HG03045 (cell line): Measurements from ENCODE around the gene MAL.

ENCODE experiments used
- ATAC-seq: cut with Tn5 transposase; IDR thresholded peaks from one replicate; pipeline ENCODE4 v1.9.1; 2021; ENCODE audit warnings: mild to moderate bottlenecking, moderate library complexity; ENCODE audit not compliant: unreplicated experiment

Gene MAL

DNA sequence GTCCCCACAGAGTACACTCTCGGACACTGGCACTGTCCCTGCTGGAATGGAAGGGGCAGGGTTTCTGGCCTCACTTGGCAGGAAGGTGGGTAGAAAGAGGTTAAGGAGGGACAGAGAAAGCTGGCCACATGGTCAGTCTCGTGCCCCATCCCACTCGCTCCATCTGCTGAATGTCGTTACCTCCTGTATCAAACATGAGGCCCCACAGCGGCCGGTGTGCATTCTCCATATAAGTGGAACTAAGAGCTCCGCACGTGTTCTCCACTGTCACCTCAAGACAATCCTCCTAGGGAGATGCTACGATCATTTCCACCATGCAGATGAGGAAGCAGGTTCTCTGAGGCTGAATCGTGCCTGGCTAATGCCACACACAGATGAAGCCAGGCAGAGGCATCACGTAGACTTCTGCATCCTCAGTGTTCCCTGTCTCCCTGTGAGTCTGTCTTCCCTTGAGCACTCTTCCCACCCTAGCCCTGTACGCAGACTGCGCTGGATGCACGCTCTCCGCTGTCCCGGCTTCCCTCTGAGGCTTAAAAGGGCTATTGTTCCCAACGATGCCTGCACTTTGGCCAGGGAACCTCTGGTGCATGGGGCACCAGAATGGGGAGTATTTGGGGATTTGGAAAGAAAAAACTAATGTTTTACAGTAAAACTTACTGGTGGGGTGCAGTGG, 35.1 kb downstream of the MAL start:
- no peak for ATAC-seq

DNA sequence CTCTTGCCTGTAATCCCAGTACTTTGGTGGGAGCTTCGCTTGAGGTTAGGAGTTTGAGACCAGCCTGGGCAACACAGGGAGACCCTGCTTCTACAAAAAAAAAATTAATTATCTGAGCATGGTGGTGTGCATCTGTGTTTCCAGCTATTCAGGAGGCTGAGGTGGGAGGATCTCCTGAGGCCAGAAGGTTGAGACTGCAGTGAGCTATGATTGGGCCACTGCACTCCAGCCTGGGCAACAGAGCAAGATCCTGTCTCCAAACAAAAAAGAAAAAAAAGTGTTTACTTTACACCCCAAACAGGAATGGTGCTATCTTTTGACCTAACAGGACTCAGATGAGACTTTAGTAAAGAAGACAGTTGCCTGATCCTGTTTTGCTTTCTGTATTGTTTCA, 35.6 kb downstream of the MAL start:
- ATAC-seq: no peak

DNA sequence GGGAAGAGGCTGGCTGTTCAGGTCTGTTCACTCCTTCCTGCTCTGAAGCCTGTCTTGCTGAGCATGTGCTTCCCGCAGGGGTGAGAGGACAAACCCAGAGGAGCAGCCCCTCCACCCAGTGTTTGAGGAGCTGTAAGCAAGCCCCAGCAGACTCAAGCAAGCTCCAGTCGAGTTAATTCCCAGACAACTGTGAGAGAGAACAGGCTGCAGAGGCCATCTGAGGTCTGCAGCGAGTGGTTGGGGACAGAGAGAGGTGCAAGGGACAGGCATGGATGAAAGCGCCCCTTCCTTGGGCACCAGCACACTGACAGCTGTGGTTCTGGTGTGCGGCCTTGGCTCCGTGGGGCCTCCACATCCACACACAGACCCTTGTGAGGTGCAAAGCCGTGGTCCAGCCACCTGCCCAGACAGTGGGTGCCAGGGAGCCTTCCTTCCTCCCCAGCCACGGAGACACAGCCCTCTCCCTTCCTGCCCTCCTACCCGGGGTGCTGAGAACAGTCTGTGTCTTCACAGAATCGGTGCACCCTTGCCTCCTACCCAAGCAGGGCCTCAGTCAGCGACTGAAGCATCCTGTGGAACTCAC, 36.2 kb downstream of the MAL start:
- ATAC-seq: no peak

DNA sequence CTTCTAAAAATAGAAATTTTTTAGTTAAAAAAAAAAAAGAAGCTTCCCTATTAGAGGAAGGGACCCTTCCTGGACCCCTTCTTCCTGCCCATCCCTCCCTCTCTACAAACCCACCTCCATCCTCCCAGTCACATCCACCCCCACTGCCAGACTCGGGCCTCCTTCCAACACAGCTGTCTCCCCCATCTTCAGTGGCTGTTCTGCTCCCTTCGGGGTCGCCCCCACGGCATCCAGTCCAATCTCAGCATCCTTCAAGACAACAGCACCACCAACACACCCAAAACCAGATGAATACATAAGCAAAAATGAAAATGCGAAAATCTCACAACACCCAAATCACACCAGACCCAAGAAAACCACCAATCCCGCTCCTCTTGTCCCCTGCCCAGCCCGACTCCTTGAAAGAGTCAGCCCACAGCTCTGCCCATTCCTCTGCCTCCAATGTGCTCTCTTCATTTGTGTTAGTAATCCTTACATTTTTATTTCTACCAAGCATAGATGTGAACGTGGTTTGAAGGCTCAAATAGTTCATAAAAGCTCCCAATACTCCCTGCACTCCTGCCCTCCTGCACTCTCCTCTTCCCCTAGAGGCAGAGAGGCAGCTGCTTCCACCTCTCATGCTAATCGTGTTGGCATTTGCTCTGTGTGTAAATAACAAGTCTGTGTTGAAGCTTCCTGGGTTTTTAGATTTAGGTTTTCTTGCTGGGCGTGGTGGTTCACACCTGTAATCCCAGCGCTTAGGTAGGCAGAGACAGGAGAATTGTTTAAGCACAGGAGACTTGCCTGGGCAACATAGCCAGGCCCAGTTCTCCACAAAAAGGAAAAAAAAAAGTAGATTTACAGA, 37.0 kb downstream of the MAL start:
- peak; percentile 28 for ATAC-seq

DNA sequence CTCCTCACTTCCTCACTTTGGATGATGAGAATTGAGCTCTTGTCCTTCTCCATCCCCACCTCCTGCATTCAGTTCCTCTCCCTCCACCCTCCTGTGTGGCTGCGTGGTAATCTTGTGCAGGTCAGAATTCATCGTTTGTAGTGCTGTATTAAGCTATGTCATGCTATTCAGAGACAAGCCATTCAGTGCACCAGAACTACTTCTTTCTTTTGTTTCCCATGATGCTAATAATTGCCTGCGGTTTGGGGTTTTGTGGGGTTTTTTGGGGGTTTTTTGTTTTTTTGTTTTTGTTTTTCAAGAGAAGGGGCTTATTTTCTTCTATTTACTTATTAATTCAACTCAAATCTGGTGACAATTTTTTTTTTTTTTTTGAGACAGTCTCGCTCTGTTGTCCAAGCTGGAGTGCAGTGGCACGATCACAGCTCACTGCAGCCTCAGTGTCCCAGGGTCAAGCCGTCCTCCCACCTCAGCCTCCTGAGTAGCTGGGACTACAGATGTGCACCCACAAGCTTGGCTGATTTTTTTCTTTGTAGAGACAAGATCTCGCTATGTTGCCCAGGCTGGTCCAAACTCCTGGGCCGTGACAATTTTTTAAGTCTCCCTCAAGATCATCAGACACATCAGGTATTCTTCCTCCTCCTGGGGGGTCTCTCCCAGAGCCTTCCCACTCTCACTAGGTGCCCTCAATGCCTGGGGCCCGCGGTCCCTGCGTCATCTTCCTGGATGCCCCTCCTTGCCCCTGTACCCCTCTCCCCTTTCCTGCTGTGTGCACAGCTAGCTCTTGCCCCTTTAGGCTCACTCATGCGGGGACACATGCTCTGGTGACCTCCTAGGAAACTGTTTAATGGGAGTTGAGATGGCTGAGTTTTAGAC, 37.8 kb downstream of the MAL start:
- peak; percentile 63 for ATAC-seq

DNA sequence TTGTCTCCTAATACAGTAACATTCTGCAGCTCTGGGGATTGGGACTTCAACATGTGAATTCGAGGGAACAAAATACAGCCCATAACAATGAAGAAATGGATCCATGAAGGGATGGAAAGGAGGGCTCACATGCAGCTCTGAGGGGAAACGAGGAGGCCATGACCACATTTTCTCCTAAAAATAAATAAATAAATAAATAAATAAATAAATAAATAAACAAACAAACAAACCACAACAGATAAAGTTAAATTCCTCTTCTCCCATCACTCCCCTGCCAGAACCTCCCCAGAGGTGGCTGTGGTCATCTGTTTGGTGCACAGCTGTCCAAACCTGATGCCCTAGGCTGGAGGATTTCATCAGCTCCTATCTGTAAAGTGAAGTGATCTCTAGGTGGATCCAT, 42.7 kb downstream of the MAL start:
- ATAC-seq: no peak

DNA sequence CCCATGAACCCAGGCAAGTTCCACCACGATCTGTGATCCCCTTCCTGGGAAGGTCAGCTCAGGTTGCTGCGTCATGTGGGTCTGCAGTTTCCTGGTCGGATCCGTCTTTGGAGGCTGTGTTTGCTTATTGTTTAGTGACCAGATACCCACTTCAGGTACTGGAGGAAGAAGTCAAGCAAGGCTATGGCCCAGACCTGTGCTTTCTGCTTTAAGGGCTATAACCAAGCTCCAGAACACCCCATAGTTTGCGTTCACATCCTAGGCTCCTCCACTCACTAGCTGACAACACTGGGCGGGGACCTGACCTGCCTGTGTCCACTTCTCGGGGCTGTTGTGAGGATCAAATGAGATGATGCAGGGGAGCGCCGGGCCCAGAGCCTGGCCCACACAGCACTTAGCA, 44.0 kb downstream of the MAL start:
- ATAC-seq: no peak

DNA sequence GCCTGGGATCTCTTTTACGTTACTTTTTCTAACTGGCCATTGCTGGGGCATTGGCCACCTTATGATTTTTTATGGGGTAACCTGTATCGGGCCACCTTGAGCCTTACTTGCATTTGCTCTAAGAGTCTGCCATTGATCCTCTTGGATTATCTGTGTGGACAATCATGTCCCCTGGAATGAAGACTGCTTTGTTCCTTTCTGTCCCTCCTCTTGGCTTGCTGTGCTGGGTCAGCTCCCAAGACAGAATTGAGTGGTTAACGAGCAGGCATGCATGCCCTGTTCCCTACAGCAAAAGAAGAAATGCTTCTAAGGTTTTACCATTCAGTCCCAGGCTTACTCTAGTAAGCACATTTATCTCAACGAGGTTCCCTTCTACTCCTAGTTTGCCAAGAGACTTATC, 46.3 kb downstream of the MAL start:
- no peak for ATAC-seq

DNA sequence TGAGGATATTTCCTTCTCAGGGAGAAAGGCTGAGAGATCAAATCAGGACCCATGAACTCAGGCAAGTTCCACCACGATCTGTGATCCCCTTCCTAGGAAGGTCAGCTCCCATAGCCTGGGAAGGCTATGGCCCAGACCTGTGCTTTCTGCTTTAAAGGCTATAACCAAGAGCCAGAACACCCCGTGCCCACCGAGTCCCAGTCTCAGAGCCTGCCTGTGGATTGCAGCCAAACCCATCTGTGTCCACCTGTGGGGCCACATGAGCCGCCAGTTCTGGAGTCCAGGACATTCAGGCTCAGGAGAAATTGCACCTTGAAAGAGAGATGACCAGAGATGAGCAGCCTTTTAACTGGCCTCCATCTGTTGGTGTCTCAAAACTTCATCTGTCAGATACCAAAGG, 46.9 kb downstream of the MAL start:
- ATAC-seq: no peak

DNA sequence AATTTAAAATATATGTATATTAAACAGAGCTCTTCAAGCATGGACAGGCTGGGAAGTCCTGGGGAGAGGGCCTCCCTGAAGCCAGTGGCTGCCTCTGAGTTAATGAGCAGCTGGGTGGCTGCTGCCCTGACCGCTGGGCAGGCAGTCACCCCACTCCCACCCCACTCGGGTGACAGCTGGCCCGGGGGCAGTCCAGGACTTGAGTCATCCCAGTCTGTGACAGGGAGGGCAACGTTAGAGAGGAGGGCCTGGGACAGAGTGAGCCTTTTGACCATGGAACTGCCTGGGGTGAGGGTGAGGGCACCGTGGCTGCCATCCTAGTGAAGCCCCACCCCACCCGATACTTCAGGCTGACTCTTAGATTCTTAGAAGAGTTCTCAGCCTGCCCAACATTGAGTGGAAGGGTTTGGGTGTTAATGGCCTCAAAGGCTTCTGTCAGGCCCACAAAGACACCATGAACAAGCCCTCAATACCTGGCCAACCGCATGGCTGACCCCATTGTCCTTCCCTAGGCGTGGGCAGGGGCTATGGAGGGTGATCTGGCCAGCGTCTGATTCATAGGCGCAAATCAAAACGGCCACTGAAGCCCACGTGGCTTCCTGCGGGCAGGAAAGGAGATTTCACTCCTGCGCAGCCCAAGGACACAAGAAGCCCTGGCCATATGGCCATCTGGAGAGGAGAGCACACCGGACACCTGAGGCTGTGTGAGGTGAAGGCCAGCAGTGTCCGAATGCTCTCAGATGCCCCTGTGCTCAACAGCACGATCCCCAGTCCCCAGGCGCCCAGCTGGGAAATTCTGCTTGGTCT, 48.6 kb downstream of the MAL start:
- no peak for ATAC-seq

DNA sequence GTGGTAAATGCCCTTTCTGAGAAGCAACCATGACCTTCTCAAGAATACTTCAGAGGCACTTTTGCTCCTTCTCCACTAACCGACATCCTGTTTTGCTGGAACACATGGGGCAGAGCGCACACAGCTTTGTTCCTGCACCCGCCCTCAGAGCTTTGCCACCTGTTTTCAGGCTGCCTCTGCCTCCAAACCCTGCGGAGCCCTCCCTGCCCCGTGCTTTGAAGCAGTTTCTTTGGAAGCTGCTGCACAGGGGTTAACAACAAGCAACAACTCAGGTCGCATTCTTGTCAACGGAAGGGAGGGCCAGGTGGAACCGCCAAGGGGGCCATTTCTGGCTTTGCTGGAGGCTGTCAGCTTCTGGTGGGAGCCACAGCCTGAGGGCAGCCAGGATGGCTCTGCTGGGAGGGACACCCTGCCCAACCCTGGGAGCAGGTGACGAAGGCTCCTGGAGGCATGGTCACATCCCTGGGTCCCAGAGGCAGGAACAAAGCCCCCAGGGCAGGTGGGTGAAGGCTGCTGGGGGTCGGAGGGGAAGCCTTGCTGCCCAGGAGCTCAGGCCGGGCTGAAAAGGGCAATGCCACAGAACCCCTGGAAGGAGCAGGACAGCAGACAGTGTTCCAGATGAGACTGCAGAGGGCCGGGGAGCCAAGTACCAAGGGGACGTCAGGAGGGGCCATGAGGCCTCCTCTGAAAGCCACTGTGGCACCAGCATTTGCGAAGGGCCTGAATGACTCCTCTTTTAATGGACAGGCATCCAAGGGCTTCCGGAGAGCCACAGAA, 49.3 kb downstream of the MAL start:
- no peak for ATAC-seq

DNA sequence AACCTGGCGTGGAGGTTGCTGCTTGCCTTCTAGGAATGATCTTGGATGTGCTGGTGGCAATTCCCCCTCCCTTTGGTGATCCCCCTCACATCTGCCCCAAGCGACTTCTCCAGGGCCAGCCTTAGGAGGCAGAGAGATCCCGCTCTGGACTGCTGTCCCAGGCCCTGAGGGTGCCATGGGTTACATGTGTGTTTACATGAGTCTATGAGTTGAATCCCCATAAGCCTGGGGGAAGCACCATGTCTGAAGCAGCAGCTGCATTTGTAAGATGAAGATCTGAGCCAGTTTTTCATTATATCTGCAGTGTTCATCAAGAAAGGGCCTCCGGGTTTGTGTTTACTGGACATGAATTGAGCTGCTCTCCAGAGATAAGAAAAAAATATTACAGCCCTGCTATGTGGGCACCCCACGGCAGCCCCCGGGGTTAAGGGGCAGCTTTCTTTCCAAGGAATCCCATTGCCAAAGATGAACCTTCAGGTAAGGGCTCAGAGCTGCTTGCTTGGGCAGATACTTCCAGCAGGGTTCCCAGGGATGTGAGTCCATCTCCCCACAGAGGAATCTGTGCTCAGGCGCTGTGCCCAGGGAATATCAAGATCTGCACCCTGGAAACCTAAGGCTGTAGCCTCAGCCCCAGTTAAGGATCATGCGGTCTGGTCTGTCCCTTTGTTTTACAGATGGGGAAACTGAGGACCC, 50.1 kb downstream of the MAL start:
- no peak for ATAC-seq

DNA sequence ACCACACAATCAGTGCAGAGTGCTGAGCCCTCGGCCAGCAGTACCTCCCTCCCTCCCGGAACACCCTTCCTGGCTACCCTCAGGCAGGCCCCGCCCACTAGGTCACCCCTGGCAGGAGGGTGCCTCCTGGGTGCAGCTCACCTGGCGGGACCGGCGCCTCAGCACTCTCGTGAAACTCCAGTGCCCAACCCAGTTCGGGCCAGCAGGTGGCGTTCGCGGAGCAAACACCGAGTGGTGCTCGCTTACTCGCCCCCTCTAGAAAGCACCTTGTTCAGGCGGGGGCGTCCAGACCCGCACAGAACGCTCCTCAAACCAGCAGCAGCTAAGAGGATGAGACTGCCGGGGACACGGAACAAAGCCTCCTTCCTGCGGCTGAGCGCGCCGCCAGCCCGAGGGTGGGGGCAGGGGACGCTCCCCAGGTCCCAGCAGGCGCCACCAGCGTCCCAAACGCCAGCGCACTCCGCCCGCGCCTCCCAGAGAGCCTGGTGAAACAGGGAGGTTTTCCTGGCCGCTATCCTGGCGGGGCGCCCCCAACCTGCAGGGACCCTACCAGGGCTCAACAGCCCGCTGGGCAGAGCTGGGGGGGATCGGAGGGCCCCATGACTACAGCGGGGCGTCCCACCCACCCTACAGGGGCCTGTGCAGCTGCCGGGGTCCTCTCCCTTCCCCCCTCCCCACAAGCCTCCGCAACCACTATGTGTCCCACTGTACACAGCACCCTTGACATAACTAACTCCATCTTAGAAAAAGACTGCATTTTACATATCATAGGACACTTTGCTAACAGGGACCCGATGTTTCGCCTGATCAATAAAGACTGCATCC, 51.4 kb downstream of the MAL start:
- ATAC-seq: peak; percentile 64

DNA sequence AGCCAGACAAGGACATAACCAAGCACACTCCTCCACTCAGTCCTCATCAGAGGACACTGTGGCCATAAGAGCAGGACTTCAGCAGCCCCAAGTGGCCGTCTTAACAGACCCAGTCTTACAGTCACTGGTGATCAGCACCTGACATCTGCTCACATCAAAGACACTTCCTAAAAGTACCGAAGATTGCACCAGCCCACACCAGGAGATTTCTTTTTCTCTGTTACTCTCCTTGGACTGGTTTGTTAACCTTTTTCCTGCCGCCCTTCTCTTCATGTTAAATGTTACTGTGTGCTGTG, 52.0 kb downstream of the MAL start:
- no peak for ATAC-seq

DNA sequence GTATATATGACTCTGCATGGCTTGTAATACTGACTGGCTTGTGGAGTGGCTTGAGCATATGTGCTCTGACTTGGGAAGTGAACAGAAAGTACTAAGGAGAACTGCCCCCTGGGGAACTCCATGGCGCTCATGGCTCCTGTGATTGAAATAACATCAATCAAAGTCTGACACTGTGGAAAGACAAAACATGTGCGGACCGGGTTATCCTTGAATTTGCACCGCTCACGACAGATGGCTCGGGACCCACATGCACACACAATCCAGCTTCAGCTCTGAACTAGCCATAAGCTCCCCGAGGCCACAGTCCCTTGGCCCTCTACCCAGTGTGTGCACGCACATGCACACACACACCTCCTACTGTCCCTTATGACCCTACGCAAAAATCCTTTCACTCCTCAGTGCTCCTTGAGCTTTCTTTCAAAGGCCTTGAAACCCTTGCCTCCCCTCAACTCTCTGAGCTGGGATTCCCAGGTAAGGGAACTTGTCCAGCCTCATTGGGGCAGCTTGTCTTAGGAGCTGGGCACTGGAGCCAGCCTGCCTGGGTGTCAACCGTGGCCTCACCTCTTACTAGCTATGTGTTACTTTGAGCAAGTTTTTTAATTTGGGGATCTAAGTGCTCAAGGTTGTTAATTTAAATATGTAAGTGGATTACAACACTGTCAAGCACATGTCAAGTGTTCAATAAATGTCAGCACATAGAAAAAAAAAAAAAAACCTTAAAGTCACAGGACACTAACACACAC, 52.5 kb downstream of the MAL start:
- no peak for ATAC-seq

DNA sequence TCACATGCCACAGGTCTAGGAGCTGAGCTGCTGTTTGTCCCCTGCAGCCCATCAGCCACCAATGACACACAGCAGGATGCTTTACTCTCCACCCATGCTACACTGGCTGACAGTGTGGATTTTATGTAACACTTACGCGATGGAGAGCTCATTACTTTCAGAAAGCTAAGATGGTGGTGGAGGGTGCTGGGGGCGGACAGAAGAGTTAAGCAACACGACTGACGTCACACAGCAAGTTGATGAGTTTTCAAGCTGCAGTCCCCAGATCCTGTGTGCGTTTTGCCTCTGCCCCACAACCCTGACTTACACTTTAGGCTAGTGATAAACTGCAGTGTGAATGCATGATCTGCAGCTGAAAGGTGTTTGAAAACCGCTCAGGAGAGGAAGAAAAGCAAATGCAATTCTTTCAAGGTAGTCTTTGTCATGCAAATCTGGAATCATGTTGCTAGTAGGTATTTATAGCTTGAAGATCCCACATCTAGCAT, 53.7 kb downstream of the MAL start:
- ATAC-seq: no peak

DNA sequence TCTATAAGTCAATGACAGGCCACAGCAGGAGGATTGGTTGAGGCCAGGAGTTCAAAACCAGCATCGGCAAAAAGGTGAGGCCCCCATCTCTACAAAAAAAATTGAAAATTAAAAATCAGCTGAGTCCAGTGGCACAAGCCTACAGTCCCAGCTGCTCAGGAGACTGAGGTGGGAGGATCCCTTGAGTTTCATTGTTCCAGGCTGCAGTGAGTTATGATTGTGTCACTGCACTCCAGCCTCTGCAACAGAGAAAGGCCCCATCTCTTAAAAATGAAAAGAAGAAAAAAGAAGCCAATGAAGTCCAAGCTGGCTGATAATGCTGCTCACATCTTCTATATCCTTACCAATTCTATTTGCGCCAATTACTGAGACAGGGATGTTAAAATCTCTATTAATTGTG, 57.0 kb downstream of the MAL start:
- no peak for ATAC-seq

DNA sequence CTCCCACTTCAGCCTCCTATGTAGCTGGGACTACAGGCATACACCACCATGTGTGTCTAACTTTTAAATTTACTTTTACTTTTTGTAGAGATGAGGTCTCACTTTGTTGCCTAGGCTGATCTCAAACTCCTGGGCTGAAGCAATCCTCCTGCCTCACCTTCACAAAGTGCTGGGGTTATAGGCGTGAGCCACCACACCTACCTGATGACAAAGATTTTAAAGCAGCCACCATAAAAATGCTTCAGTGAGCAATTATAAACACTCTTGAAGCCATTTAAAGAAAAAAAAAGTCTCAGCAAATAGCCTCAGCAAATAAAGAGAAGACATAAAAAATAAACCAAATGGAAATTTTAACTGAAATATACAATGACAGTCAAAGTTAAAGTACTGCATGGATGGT, 60.5 kb downstream of the MAL start:
- ATAC-seq: no peak
